ENCODE data around the gene GALT. TPM values are rescaled to one million over a fixed set of nuclear protein-coding genes. Genes with fewer than 3 reads are reported as not detected.
A peak's percentile ranks its signal among the peaks of the same experiment; 100 is the strongest.

The GALT gene
- total and polyA plus RNA-seq, 2 of the 13 experiments (the other 11 are each of a cell fraction or from before 2014, with no cell fraction given) = 40.4 to 46.3 TPM

- peak; percentile 58 for TF ChIP-seq MNT (IDR thresholded peaks at IDR 0.05)
- TF ChIP-seq ZNF652 (CRISPR knock-in tag; IDR thresholded peaks at IDR 0.05; ENCODE audit: borderline replicate concordance, low read depth) = peak; percentile 25; the same call in 1 of the 2 replicates
- TF ChIP-seq FOXJ3 (CRISPR knock-in tag; IDR thresholded peaks at IDR 0.05; ENCODE audit: borderline replicate concordance) = no peak
- no peak for TF ChIP-seq PLSCR1 (CRISPR knock-in tag; IDR thresholded peaks at IDR 0.05; ENCODE audit: borderline replicate concordance)
- 0 out of 2 replicates have a peak, but pooled peaks have one; percentile 33 for TF ChIP-seq ZNF564 (CRISPR knock-in tag; IDR thresholded peaks at IDR 0.05)
- peak; percentile 53; the same call in 1 of the 2 replicates for TF ChIP-seq KMT2A (CRISPR knock-in tag; IDR thresholded peaks at IDR 0.05)
- peak; percentile 64 for TF ChIP-seq SRSF1 (optimal IDR thresholded peaks at IDR 0.05; ENCODE audit: low read depth, low read length)
- peak; percentile 60; the same call in 1 of the 2 replicates for TF ChIP-seq ZNF646 (CRISPR knock-in tag; IDR thresholded peaks at IDR 0.05)
- 0 out of 2 replicates have a peak, but pooled peaks have one; percentile 44 for TF ChIP-seq BRD4 (CRISPR knock-in tag; IDR thresholded peaks at IDR 0.05)
- TF ChIP-seq ATAD3A (CRISPR knock-in tag; IDR thresholded peaks at IDR 0.05) = no peak
- no peak for TF ChIP-seq NFE2 (CRISPR knock-in tag; IDR thresholded peaks at IDR 0.05)
- peak; percentile 12; the same call in 1 of the 2 replicates for TF ChIP-seq GMEB2 (CRISPR knock-in tag; IDR thresholded peaks at IDR 0.05; ENCODE audit: low read depth)
- peak; percentile 82 for TF ChIP-seq BHLHE40 (IDR thresholded peaks at IDR 0.05; ENCODE audit: low read length)
- TF ChIP-seq MAZ (IDR thresholded peaks at IDR 0.05; ENCODE audit: borderline replicate concordance, low read depth, low read length) = no peak; the same call in 1 of the 2 replicates
- TF ChIP-seq MAZ (CRISPR knock-in tag; IDR thresholded peaks at IDR 0.05; ENCODE audit: low read depth) = peak; percentile 61; the same call in 1 of the 2 replicates
- TF ChIP-seq SOX5 (CRISPR knock-in tag; IDR thresholded peaks at IDR 0.05; ENCODE audit: borderline replicate concordance) = peak; percentile 13; the same call in 1 of the 2 replicates
- TF ChIP-seq ZGPAT (CRISPR knock-in tag; IDR thresholded peaks at IDR 0.05) = peak; percentile 80
Observed at GRCh38 chr9:34646211-34647083, at the start of gene GALT (continued).

Measured in HepG2 (cell line).